22Rv1 (cell line): ENCODE data around the gene USP17L22.
"Not testable (repeated sequence)": the region's sequence is repeated elsewhere in the genome, so short reads cannot be mapped to it uniquely, and the experiment has no call there.

Experiments
- H3K27ac ChIP-seq: fragments of 450-650 bp; 2 replicates; pipeline ENCODE4 v1.5.1; 2017

Gene USP17L22

DNA sequence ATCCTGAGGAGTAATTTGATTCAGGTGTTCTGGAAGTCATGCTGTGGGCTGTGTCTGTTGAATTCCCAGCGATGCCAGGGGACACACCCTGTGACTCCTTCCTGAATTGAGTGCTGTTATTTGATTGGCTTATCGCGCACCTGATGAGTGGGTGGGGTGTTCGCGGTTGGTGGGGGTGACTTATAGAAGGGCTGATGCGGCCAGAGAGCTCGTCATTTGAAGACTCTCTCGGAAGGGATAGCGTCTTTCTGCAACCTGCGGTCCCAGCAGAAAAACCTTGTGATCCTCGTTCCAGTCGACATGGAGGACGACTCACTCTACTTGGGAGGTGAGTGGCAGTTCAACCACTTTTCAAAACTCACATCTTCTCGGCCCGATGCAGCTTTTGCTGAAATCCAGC is at the start of gene USP17L22:
TSS of gene USP17L22 (plus strand) at position 301 of the 400 bp plus-strand sequence. CDS start at position 301, 0 bp downstream.
- not testable (repeated sequence) for H3K27ac ChIP-seq

GRCh38 chr4:9219852-9220251 is 47.6 kb upstream of the USP17L22 start, which contains the start of gene USP17L12:
TSS of gene USP17L12 (plus strand) at chr4:9220152. CDS start at chr4:9220152, 0 bp downstream.
- not testable (repeated sequence) for H3K27ac ChIP-seq

DNA sequence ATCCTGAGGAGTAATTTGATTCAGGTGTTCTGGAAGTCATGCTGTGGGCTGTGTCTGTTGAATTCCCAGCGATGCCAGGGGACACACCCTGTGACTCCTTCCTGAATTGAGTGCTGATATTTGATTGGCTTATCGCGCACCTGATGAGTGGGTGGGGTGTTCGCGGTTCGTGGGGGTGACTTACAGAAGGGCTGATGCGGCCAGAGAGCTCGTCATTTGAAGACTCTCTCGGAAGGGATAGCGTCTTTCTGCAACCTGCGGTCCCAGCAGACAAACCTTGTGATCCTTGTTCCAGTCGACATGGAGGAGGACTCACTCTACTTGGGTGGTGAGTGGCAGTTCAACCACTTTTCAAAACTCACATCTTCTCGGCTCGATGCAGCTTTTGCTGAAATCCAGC is 42.8 kb upstream of the USP17L22 start, which contains the start of gene USP17L13:
TSS of gene USP17L13 (plus strand) at position 301 of the 400 bp plus-strand sequence. CDS start at position 301, 0 bp downstream.
- not testable (repeated sequence) for H3K27ac ChIP-seq

DNA sequence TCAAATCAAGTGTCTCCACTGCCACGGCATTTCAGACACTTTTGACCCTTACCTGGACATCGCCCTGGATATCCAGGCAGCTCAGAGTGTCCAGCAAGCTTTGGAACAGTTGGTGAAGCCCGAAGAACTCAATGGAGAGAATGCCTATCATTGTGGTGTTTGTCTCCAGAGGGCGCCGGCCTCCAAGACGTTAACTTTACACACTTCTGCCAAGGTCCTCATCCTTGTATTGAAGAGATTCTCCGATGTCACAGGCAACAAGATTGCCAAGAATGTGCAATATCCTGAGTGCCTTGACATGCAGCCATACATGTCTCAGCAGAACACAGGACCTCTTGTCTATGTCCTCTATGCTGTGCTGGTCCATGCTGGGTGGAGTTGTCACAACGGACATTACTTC is 37.2 kb upstream of the USP17L22 start:
- not testable (repeated sequence) for H3K27ac ChIP-seq

- not testable (repeated sequence) for H3K27ac ChIP-seq
Measured at GRCh38 chr4:9234085-9234484, 33.3 kb upstream of the USP17L22 start, which contains the start of gene USP17L15. TSS of gene USP17L15 (plus strand) at chr4:9234385. CDS start at chr4:9234385, 0 bp downstream.

- H3K27ac ChIP-seq = not testable (repeated sequence)
Measured at GRCh38 chr4:9238461-9238860, 29.0 kb upstream of the USP17L22 start.

- not testable (repeated sequence) for H3K27ac ChIP-seq
Measured at GRCh38 chr4:9243579-9243978, 23.8 kb upstream of the USP17L22 start, which contains the start of gene USP17L17. TSS of gene USP17L17 (plus strand) at chr4:9243879. CDS start at chr4:9243879, 0 bp downstream.

GRCh38 chr4:9247953-9248680 is 19.3 kb upstream of the USP17L22 start, which contains the start of gene USP17L18:
TSS of gene USP17L18 (plus strand) at chr4:9248630. CDS start at chr4:9248630, 0 bp downstream.
- not testable (repeated sequence) for H3K27ac ChIP-seq

- H3K27ac ChIP-seq = not testable (repeated sequence)
Measured at GRCh38 chr4:9253078-9253477, 14.3 kb upstream of the USP17L22 start, which contains the start of gene USP17L19. TSS of gene USP17L19 (plus strand) at chr4:9253378. CDS start at chr4:9253378, 0 bp downstream.

DNA sequence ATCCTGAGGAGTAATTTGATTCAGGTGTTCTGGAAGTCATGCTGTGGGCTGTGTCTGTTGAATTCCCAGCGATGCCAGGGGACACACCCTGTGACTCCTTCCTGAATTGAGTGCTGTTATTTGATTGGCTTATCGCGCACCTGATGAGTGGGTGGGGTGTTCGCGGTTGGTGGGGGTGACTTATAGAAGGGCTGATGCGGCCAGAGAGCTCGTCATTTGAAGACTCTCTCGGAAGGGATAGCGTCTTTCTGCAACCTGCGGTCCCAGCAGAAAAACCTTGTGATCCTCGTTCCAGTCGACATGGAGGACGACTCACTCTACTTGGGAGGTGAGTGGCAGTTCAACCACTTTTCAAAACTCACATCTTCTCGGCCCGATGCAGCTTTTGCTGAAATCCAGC is 9.6 kb upstream of the USP17L22 start, which contains the start of gene USP17L20:
TSS of gene USP17L20 (plus strand) at position 301 of the 400 bp plus-strand sequence. CDS start at position 301, 0 bp downstream.
- not testable (repeated sequence) for H3K27ac ChIP-seq

DNA sequence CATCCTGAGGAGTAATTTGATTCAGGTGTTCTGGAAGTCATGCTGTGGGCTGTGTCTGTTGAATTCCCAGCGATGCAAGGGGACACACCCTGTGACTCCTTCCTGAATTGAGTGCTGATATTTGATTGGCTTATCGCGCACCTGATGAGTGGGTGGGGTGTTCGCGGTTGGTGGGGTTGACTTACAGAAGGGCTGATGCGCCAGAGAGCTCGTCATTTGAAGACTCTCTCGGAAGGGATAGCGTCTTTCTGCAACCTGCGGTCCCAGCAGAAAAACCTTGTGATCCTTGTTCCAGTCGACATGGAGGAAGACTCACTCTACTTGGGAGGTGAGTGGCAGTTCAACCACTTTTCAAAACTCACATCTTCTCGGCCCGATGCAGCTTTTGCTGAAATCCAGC is 4.8 kb upstream of the USP17L22 start, which contains the start of gene USP17L21:
TSS of gene USP17L21 (plus strand) at position 301 of the 400 bp plus-strand sequence. CDS start at position 301, 0 bp downstream.
- not testable (repeated sequence) for H3K27ac ChIP-seq

- not testable (repeated sequence) for H3K27ac ChIP-seq
Measured at GRCh38 chr4:9271719-9272118, 4.3 kb downstream of the USP17L22 start.
